ENCODE measurements around the gene AIFM3. TPM values are rescaled to one million over a fixed set of nuclear protein-coding genes. Genes with fewer than 3 reads are reported as not detected.

AIFM3 gene
- total and polyA plus RNA-seq, 2 experiments from 2014 or later: 0.45 to 1.5 TPM

- no peaks in the 10 kb centered on the region for H3K79me2 ChIP-seq (replicated peaks; ENCODE audit: insufficient read depth)
- H3F3A ChIP-seq (replicated peaks; ENCODE audit: low read depth): no peaks in the 10 kb centered on the region
- no peaks in the 10 kb centered on the region for H4K20me1 ChIP-seq (replicated peaks; ENCODE audit: insufficient read depth)
- no peak overlapping the region for H2AFZ ChIP-seq
- no peaks in the 10 kb centered on the region for H3K36me3 ChIP-seq (ENCODE audit: insufficient read depth)
- H3K4me1 ChIP-seq (ENCODE audit: insufficient read depth): peaks cover 18% of the 10 kb centered on the region
- TF ChIP-seq POLR2AphosphoS5 (IDR thresholded peaks at IDR 0.05; ENCODE audit: low read depth) (no peak), ZNF114 (CRISPR knock-in tag; IDR thresholded peaks at IDR 0.05) (no peak), EZH2phosphoT487 (IDR thresholded peaks at IDR 0.05; ENCODE audit: unreplicated experiment) (no peak), CTCF (conservative IDR thresholded peaks at IDR 0.05; ENCODE audit: low read depth in 2 of 2) (no peak), CREB1 (CRISPR knock-in tag; IDR thresholded peaks at IDR 0.05; ENCODE audit: low read depth) (no peak), NANOG (IDR thresholded peaks at IDR 0.05; ENCODE audit: borderline replicate concordance) (no peak), ETS1 (IDR thresholded peaks at IDR 0.05) (no peak), JUNB (IDR thresholded peaks at IDR 0.05; ENCODE audit: unreplicated experiment) (no peak), STAT1 (IDR thresholded peaks at IDR 0.05; ENCODE audit: unreplicated experiment) (no peak), REST (IDR thresholded peaks at IDR 0.05; ENCODE audit: unreplicated experiment) (no peak), ZNF331 (CRISPR knock-in tag; IDR thresholded peaks at IDR 0.05; ENCODE audit: low read depth) (no peak), EZH2 (IDR thresholded peaks at IDR 0.05; ENCODE audit: low read depth, unreplicated experiment) (no peak), ZNF462 (CRISPR knock-in tag; IDR thresholded peaks at IDR 0.05) (no peak)
- Mint-ChIP-seq H3K27ac (no peak overlapping the region), H3K36me3 (ENCODE audit: low read depth) (no peaks in the 10 kb centered on the region), H3K9me3 (no peaks in the 10 kb centered on the region), H3K27me3 (ENCODE audit: insufficient read depth, low read depth, poor library complexity) (peaks cover 25% of the 10 kb centered on the region), H3K4me3 (peak overlapping the region; percentile 87), H3K4me1 (peaks cover 43% of the 10 kb centered on the region)
- DNase-seq (ENCODE audit: low spot score) (no peak), ATAC-seq (no peak)
- no peaks in the 10 kb centered on the region for H3K27me3 ChIP-seq (ENCODE audit: insufficient read depth)
- H3K4me2 ChIP-seq: peak overlapping the region; percentile 91; the same call in 1 of the 2 replicates
- H3K4me3 ChIP-seq: no peak overlapping the region
- H3K9me2 ChIP-seq (ENCODE audit: insufficient read depth): no peaks in the 10 kb centered on the region
- no peak overlapping the region for H3K27ac ChIP-seq (ENCODE audit: low read depth)
These were observed 45.7 kb downstream of the AIFM3 start for GRCh38 chr22:21012446-21013407.
